Hematopoietic multipotent progenitor cell treated with erythropoietin and hydrocortisone succinate and interleukin-3 and kit ligand, for 17 days (in vitro differentiated cells): ENCODE measurements around the gene CLCNKA.
"Not testable (repeated sequence)": the region's sequence is repeated elsewhere in the genome, so short reads cannot be mapped to it uniquely, and the experiment has no call there.

ENCODE experiments used
- DNase-seq: peaks from one replicate; pipeline ENCODE4 v3.0.0-alpha.2; 2015; ENCODE audit warnings: low spot score

CLCNKA gene

GRCh38 chr1:16021681-16022080, at the start of gene CLCNKA:
Gene CLCNKA, plus strand, starts transcription at chr1:16022036. Its CDS starts 584 bp downstream, at chr1:16022620.
- DNase-seq = no peak

- no peak for DNase-seq
Measured at GRCh38 chr1:15972409-15972808, 49.4 kb upstream of the CLCNKA start.

- no peak for DNase-seq
Measured at GRCh38 chr1:15973772-15974171, 48.1 kb upstream of the CLCNKA start.

- no peak for DNase-seq
Measured at GRCh38 chr1:15974855-15975254, 47.0 kb upstream of the CLCNKA start.

- peak; percentile 62 for DNase-seq
Measured at GRCh38 chr1:15975358-15975804, 46.5 kb upstream of the CLCNKA start.

- peak; percentile 93 for DNase-seq
Measured at GRCh38 chr1:15975805-15976680, 45.8 kb upstream of the CLCNKA start, which contains the start of gene ZBTB17. Gene ZBTB17, minus strand, starts transcription at chr1:15976101. Its CDS starts 27,606 bp downstream, at chr1:15948495.

- DNase-seq = not testable (repeated sequence)
Measured at GRCh38 chr1:15977947-15978346, 43.9 kb upstream of the CLCNKA start.

- no peak for DNase-seq
Measured at GRCh38 chr1:15981679-15982078, 40.2 kb upstream of the CLCNKA start.

- no peak for DNase-seq
Measured at GRCh38 chr1:15983275-15983674, 38.6 kb upstream of the CLCNKA start.

- DNase-seq = no peak
Measured at GRCh38 chr1:15985611-15986297, 36.1 kb upstream of the CLCNKA start.

- no peak for DNase-seq
Measured at GRCh38 chr1:15988856-15989736, 32.7 kb upstream of the CLCNKA start.

- DNase-seq = no peak
Measured at GRCh38 chr1:15989776-15990175, 32.1 kb upstream of the CLCNKA start.

- no peak for DNase-seq
Measured at GRCh38 chr1:15991427-15992186, 30.2 kb upstream of the CLCNKA start.

- DNase-seq = no peak
Measured at GRCh38 chr1:15992187-15992553, 29.7 kb upstream of the CLCNKA start.

GRCh38 chr1:15992582-15993500, 29.0 kb upstream of the CLCNKA start:
- no peak for DNase-seq

GRCh38 chr1:15993666-15994065, 28.2 kb upstream of the CLCNKA start:
- DNase-seq = no peak

- no peak for DNase-seq
Measured at GRCh38 chr1:15994081-15994480, 27.8 kb upstream of the CLCNKA start.

- peak; percentile 63 for DNase-seq
Measured at GRCh38 chr1:15994590-15995351, 27.1 kb upstream of the CLCNKA start.

- no peak for DNase-seq
Measured at GRCh38 chr1:15997076-15997585, 24.7 kb upstream of the CLCNKA start.
